Choroid plexus epithelial cell (primary cell): ENCODE measurements around the gene FAM83G.

Source experiments
- DNase-seq: peaks from one replicate; pipeline ENCODE4 v3.0.0-alpha.2; 2010; ENCODE audit warnings: low read depth
- H3K4me3 ChIP-seq: 2 replicates; pipeline ENCODE4 v1.5.1; 2011; ENCODE audit warnings: low read depth, mild to moderate bottlenecking, control low read depth, low read length, moderate library complexity
- CTCF ChIP-seq: conservative IDR thresholded peaks from 2 replicates; pipeline ENCODE4 v1.5.1; 2011; ENCODE audit warnings: low read depth, mild to moderate bottlenecking, control low read depth, inconsistent platforms, low read length, moderate library complexity

FAM83G gene

DNA sequence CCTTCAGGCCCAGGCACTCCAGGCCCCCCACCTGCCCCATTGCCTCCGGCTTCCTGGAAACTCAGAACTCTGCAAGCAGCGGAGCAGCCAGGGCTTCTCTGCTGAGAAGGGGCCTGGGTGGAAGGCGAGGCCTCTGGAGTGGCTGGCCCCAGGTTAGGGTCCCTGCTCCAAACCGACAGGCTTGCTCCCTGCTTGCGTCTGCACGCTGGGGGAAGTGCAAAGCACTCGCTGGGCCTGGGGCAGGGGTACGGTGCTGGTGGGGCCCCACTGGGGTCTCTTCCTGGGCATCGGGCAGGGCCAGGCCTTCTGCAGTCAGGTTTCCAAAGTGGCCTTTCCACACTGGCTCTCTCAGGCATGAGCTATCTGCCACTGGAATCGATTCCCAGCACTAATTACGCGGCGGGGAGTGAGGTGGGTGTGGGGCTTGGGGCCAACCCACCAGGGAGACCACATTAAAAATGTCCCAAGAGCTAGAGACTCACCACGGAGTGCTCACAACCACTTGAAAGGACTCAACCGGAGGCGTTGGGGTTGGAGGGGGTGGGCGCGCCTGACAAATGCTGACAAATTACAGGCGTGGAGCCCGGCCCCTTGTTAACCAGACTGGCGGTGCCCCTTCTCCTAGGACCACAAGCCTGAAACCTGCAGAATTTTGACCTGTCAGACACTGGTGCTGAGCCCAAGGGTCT, 17.9 kb downstream of the FAM83G start:
- DNase-seq, result no peak
- H3K4me3 ChIP-seq, result no peak overlapping the region
- TF ChIP-seq CTCF, result no peak

DNA sequence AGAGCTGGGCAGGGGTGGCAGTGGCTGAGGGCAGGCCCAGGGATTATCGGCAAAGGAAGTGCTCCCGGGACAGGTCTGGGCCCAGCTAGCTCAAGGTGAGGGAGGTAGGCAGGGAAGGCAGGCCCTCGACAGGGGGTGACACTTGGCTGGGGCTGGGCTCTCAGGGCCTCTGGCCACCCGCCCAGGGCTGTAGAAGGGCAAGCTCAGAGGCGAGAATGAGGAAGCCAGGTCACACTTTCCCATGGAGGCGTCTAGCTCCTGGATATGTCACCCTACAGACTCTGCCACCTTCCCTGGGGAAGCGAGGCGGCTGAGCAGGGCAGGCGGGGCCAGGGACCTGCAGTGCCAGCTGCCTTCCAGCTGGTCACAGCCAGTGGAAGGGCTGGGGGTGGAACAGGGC, 19.1 kb downstream of the FAM83G start:
- no peak for DNase-seq
- TF ChIP-seq CTCF, result no peak
- H3K4me3 ChIP-seq, result no peak overlapping the region

- H3K4me3 ChIP-seq, result no peak overlapping the region
- no peak for DNase-seq
- no peak for TF ChIP-seq CTCF
These were observed 20.1 kb downstream of the FAM83G start for GRCh38 chr17:18984273-18985114.

- H3K4me3 ChIP-seq, result no peak overlapping the region
- no peak for TF ChIP-seq CTCF
- DNase-seq, result peak; percentile 67
These were observed 22.7 kb downstream of the FAM83G start for GRCh38 chr17:18981642-18982424.

- no peak for TF ChIP-seq CTCF
- no peak for DNase-seq
- H3K4me3 ChIP-seq, result no peak overlapping the region
These were observed 23.3 kb downstream of the FAM83G start for GRCh38 chr17:18981335-18981641.

GRCh38 chr17:18980682-18981334, 23.8 kb downstream of the FAM83G start:
- peak; percentile 69 for DNase-seq
- TF ChIP-seq CTCF, result no peak

More at GRCh38 chr17:18980682-18981334, 23.8 kb downstream of the FAM83G start:
- no peak overlapping the region for H3K4me3 ChIP-seq
